SK-N-SH (cell line): Measurements from ENCODE around the gene GTPBP10. TPM values are rescaled to one million over a fixed set of nuclear protein-coding genes. Genes with fewer than 3 reads are reported as not detected.
A peak's percentile ranks its signal among the peaks of the same experiment; 100 is the strongest.

ENCODE experiments used
- CTCF ChIA-PET: fragments of 300-600, 350-600 bp; formaldehyde crosslinking; extraction: SDS; loops from one replicate; lab custom pipeline; 2021; lab: Yijun Ruan, JAX
- POLR2A ChIA-PET: fragments of 350-600 bp; sonication (Branson Sonifier 250); formaldehyde crosslinking; extraction: SDS; loops from one replicate; lab custom pipeline; 2020; ENCODE audit warnings: antibody characterized with exemption, inconsistent platforms; lab: Yijun Ruan, JAX
- DNase-seq: peaks from one replicate; pipeline ENCODE4 v3.0.0; 2012
- H2AFZ ChIP-seq: fragments of 200-600 bp; sonication (generic); 2 replicates; pipeline ENCODE4 v1.8.1; 2016; ENCODE audit warnings: antibody characterized with exemption, mild to moderate bottlenecking, low read depth
- H3F3A ChIP-seq: fragments of 200-600 bp; sonication (generic); replicated peaks from 2 replicates; pipeline ENCODE3; 2016; ENCODE audit warnings: antibody characterized with exemption, mild to moderate bottlenecking; ENCODE audit not compliant: insufficient read depth
- H3K27ac ChIP-seq, 2 experiments: fragments of 200-500 bp in 1 of 2; fragments of 200-600 bp in 1 of 2; sonication (Bioruptor generic) in 1 of 2; sonication (generic), shearing (Covaris generic) in 1 of 2; 2 replicates each; pipeline versions ENCODE4 v1.5.1 to v1.6.1; 2014 to 2016; ENCODE audit warnings: low read depth in 2 of 2, inconsistent platforms in 1 of 2, low read length in 1 of 2, mild to moderate bottlenecking in 1 of 2, mixed read lengths in 1 of 2
- H3K27me3 ChIP-seq: fragments of 200-600 bp; sonication (generic), shearing (Covaris generic); 2 replicates; pipeline ENCODE4 v1.6.1; 2016; ENCODE audit warnings: mixed run types; ENCODE audit not compliant: insufficient read depth
- H3K36me3 ChIP-seq, 2 experiments: fragments of 200-500 bp in 1 of 2; fragments of 200-600 bp in 1 of 2; sonication (Bioruptor generic) in 1 of 2; sonication (generic) in 1 of 2; replicated peaks in 1 of 2; 2 replicates each; pipeline versions ENCODE3 to v1.5.1; 2014 to 2016; ENCODE audit warnings: low read length in 1 of 2, mild to moderate bottlenecking in 1 of 2; ENCODE audit not compliant: insufficient read depth in 2 of 2, control insufficient read depth in 1 of 2
- H3K4me1 ChIP-seq, 2 experiments: fragments of 200-500 bp in 1 of 2; fragments of 200-600 bp in 1 of 2; sonication (Bioruptor generic) in 1 of 2; sonication (generic), shearing (Covaris generic) in 1 of 2; 2 replicates each; pipeline versions ENCODE4 v1.5.1 to v1.6.1; 2014 to 2016; ENCODE audit warnings: low read depth in 1 of 2, low read length in 1 of 2, mixed run types in 1 of 2; ENCODE audit not compliant: insufficient read depth in 2 of 2, control insufficient read depth in 1 of 2
- H3K4me2 ChIP-seq: fragments of 200-600 bp; sonication (generic), shearing (Covaris generic); 2 replicates; pipeline ENCODE4 v1.6.1; 2017; ENCODE audit warnings: mixed run types
- H3K4me3 ChIP-seq, 2 experiments: fragments of 200-500 bp in 1 of 2; fragments of 200-600 bp in 1 of 2; sonication (Bioruptor generic) in 1 of 2; sonication (generic), shearing (Covaris generic) in 1 of 2; 2 replicates each; pipeline versions ENCODE4 v1.5.1 to v1.8.1; 2014 to 2016; ENCODE audit warnings: low read depth in 2 of 2, inconsistent platforms in 1 of 2, low read length in 1 of 2, mild to moderate bottlenecking in 1 of 2, mixed read lengths in 1 of 2, moderate library complexity in 1 of 2
- H3K79me2 ChIP-seq: fragments of 200-600 bp; sonication (generic); 2 replicates; pipeline ENCODE4 v1.8.1; 2017; ENCODE audit warnings: mild to moderate bottlenecking; ENCODE audit not compliant: insufficient read depth
- H3K9ac ChIP-seq: fragments of 200-600 bp; sonication (generic); 2 replicates; pipeline ENCODE4 v1.6.1; 2017; ENCODE audit warnings: mixed run types
- H3K9me2 ChIP-seq: fragments of 200-600 bp; sonication (generic); 2 replicates; pipeline ENCODE4 v1.6.1; 2017; ENCODE audit warnings: mixed run types
- H3K9me3 ChIP-seq: fragments of 200-600 bp; sonication (generic); 2 replicates; pipeline ENCODE4 v1.6.1; 2017; ENCODE audit warnings: mixed run types, mild to moderate bottlenecking, moderate library complexity
- H4K20me1 ChIP-seq: fragments of 200-600 bp; sonication (generic); 2 replicates; pipeline ENCODE4 v1.6.1; 2017; ENCODE audit warnings: mild to moderate bottlenecking, mixed run types; ENCODE audit not compliant: insufficient read depth
- EP300 ChIP-seq, 2 experiments: IDR thresholded peaks; 2 replicates each; pipeline versions ENCODE4 v1.4.0 to v1.6.1; 2012; ENCODE audit warnings: borderline replicate concordance in 1 of 2, low read depth in 1 of 2, low read length in 1 of 2
- IRF3 ChIP-seq: fragments of 150-350 bp; IDR thresholded peaks from 2 replicates; pipeline ENCODE4 v1.6.1; 2016; ENCODE audit warnings: mild to moderate bottlenecking, low read depth, low read length
- MEF2A ChIP-seq: IDR thresholded peaks from 2 replicates; pipeline ENCODE4 v1.4.0; 2012; ENCODE audit warnings: low read depth, borderline replicate concordance
- NRF1 ChIP-seq: IDR thresholded peaks from 2 replicates; pipeline ENCODE4 v1.6.1; 2012; ENCODE audit warnings: low read depth, mild to moderate bottlenecking, low read length
- RFX5 ChIP-seq: IDR thresholded peaks from 2 replicates; pipeline ENCODE4 v1.6.1; 2012; ENCODE audit warnings: mild to moderate bottlenecking, improper control_type of control experiment, low read length
- SIN3A ChIP-seq: IDR thresholded peaks from 2 replicates; pipeline ENCODE4 v1.6.1; 2012; ENCODE audit warnings: low read depth, mild to moderate bottlenecking, low read length, moderate library complexity, borderline replicate concordance
- SMC3 ChIP-seq: IDR thresholded peaks from 2 replicates; pipeline ENCODE4 v1.6.1; 2012; ENCODE audit warnings: low read depth, low read length, improper control_type of control experiment
- TCF12 ChIP-seq: IDR thresholded peaks from 2 replicates; pipeline ENCODE4 v1.4.0; 2012
- USF2 ChIP-seq: fragments of 150-350 bp; IDR thresholded peaks from 2 replicates; pipeline ENCODE4 v1.6.1; 2017; ENCODE audit warnings: antibody characterized with exemption, low read length, low read depth, borderline replicate concordance
- WGBS: methylation state at CpG from one replicate; pipeline ENCODE4 v1.1.6; 2017; ENCODE audit warnings: low lambda C conversion rate; 5-methylcytosine and 5-hydroxymethylcytosine counted together
- polyA plus RNA-seq, 3 experiments: library from polyadenylated mRNA; depleted of rRNA; stranded (reverse); fragments of >200 nt; gene quantifications; 2 replicates each; pipeline ENCODE4 v1.2.3, GENCODE V29; 2012
- TF ChIP-seq, protein P1 (sequence below): IDR thresholded peaks from 2 replicates; pipeline ENCODE4; 2012
- TF ChIP-seq, protein P2 (sequence below): IDR thresholded peaks from 2 replicates; pipeline ENCODE4 v1.6.1; 2012; ENCODE audit warnings: mild to moderate bottlenecking, low read depth, low read length, moderate library complexity

Gene GTPBP10
- polyA plus RNA-seq, 1 of the 3 experiments (the other 2 are of a cell fraction), result 8.5 TPM

DNA sequence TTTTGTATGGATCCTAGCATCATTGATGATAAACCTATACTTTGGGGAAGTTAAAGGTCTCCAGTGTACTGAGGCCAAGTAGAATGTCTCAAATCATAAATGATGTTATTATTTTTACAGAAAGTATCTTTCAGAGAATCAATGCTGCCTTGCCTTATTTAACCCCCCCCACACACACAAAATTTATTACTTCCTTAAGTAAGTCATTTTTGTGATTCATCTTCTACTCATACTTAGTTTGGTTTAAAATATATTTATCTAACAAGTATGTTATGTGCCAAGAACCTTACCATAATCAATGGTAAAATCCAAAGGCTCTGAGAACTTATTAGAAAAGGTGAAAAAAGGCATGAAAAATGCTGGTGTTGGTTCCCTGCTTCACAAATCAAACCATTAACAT lies 37.9 kb downstream of the GTPBP10 start (continued):
- TF ChIP-seq, protein P1, sequence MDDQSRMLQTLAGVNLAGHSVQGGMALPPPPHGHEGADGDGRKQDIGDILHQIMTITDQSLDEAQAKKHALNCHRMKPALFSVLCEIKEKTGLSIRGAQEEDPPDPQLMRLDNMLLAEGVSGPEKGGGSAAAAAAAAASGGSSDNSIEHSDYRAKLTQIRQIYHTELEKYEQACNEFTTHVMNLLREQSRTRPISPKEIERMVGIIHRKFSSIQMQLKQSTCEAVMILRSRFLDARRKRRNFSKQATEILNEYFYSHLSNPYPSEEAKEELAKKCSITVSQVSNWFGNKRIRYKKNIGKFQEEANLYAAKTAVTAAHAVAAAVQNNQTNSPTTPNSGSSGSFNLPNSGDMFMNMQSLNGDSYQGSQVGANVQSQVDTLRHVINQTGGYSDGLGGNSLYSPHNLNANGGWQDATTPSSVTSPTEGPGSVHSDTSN, result peak; percentile 93
- TF ChIP-seq MEF2A (peak; percentile 44; the same call in 1 of the 2 replicates), NRF1 (no peak), EP300 (IDR thresholded peaks at IDR 0.05; ENCODE audit: borderline replicate concordance in 1 of 2, low read depth in 1 of 2, low read length in 1 of 2) (peak in 1 of 2 experiments; percentile 85; a peak in 2 of 4 replicates), IRF3 (no peak), RFX5 (no peak), TCF12 (peak; percentile 84), SMC3 (no peak)
- TF ChIP-seq, all 33 proteins: peak for 9

DNA sequence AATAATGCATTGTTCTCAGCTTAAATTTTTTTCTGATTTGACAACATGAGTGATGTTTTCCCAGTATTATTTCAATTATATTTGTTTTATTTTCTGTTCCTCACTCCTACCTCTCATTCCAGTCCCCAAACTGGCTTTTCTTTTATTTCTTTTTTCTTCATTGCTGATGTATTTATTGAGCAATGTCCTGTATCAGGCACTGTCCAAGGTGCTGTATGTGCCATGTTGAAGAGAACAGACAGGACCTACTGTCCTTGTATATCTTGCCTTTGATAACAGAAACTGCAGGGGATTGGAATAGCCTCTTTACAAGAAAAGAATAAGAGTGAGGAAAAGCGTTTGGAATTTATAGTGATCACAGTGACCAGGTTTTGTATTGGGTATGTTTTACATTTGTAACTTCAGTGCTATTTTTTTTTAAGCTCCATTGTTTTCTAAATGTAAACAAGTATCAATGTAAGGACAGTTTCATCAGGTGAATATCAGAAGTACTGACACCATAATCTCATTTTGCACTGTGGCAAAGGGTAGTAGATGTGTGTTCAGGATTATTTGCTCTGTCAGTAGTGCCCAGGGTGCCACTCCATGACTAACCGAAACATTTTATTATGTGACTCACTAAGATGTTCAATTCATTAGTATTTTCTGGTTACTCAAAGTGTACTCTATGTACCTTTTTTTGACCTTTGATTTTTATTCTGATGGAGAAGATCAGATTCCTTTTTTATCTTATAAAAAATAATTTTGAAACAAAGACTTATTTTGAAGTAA lies 41.1 kb downstream of the GTPBP10 start:
- no peaks in the 10 kb centered on the region for H3K27me3 ChIP-seq
- ChIA-PET CTCF (interaction anchor here (1.4 kb wide), 1 partner anchor 8 kb away, joined by 6 read pairs; no protein-coding TSS in a partner anchor), POLR2A (no interaction called here)
- peaks cover 8% of the 10 kb centered on the region; the same call in 1 of the 2 replicates for H3K79me2 ChIP-seq
- H3K27ac ChIP-seq, result no peak overlapping the region
- H3K9me3 ChIP-seq, result no peaks in the 10 kb centered on the region
- H3K4me1 ChIP-seq, result peaks cover 0 to 19% of the 10 kb centered on the region in 2 experiments
- no peaks in the 10 kb centered on the region for H3K9me2 ChIP-seq
- no peak overlapping the region for H2AFZ ChIP-seq
- WGBS, result 91% methylated on average over 2 of the region's 2 CpGs
- no peaks in the 10 kb centered on the region for H4K20me1 ChIP-seq
- TF ChIP-seq, protein P2, sequence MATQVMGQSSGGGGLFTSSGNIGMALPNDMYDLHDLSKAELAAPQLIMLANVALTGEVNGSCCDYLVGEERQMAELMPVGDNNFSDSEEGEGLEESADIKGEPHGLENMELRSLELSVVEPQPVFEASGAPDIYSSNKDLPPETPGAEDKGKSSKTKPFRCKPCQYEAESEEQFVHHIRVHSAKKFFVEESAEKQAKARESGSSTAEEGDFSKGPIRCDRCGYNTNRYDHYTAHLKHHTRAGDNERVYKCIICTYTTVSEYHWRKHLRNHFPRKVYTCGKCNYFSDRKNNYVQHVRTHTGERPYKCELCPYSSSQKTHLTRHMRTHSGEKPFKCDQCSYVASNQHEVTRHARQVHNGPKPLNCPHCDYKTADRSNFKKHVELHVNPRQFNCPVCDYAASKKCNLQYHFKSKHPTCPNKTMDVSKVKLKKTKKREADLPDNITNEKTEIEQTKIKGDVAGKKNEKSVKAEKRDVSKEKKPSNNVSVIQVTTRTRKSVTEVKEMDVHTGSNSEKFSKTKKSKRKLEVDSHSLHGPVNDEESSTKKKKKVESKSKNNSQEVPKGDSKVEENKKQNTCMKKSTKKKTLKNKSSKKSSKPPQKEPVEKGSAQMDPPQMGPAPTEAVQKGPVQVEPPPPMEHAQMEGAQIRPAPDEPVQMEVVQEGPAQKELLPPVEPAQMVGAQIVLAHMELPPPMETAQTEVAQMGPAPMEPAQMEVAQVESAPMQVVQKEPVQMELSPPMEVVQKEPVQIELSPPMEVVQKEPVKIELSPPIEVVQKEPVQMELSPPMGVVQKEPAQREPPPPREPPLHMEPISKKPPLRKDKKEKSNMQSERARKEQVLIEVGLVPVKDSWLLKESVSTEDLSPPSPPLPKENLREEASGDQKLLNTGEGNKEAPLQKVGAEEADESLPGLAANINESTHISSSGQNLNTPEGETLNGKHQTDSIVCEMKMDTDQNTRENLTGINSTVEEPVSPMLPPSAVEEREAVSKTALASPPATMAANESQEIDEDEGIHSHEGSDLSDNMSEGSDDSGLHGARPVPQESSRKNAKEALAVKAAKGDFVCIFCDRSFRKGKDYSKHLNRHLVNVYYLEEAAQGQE, result peak; percentile 98
- TF ChIP-seq SIN3A (peak; percentile 24; the same call in 1 of the 2 replicates), USF2 (no peak)
- no peak overlapping the region for H3K4me3 ChIP-seq
- H3F3A ChIP-seq, result peaks cover 37% of the 10 kb centered on the region
- no peak overlapping the region for H3K9ac ChIP-seq
- H3K4me2 ChIP-seq, result no peak overlapping the region
- peaks cover 39 to 42% of the 10 kb centered on the region in 2 experiments for H3K36me3 ChIP-seq
- no peak for DNase-seq
